ENCODE measurements around the gene PTPRCAP. TPM values are rescaled to one million over a fixed set of nuclear protein-coding genes. Genes with fewer than 3 reads are reported as not detected.

Gene PTPRCAP
- total and polyA plus RNA-seq, 9 of the 15 experiments (the other 6 are each of a cell fraction or from before 2014, with no cell fraction given): 0.22 to 2.0 (median 1.1) TPM; not detected in 4

- TF ChIP-seq E4F1 (CRISPR knock-in tag; IDR thresholded peaks at IDR 0.05; ENCODE audit: borderline replicate concordance) (no peak), PCBP2 (IDR thresholded peaks at IDR 0.05; ENCODE audit: low read depth, low read length, poor library complexity, severe bottlenecking) (no peak), SIRT6 (IDR thresholded peaks at IDR 0.05; ENCODE audit: low read depth, low read length) (no peak), PCBP1 (IDR thresholded peaks at IDR 0.05; ENCODE audit: low read depth, low read length, poor library complexity, severe bottlenecking) (no peak), TFAP4 (CRISPR knock-in tag; IDR thresholded peaks at IDR 0.05; ENCODE audit: borderline replicate concordance) (no peak; the same call in 1 of the 2 replicates), NCOA2 (IDR thresholded peaks at IDR 0.05; ENCODE audit: partially characterized antibody in 2 of 2) (no peak), FOXJ2 (tag; IDR thresholded peaks at IDR 0.05) (no peak), ZC3H8 (IDR thresholded peaks at IDR 0.05) (no peak), ZNF780A (CRISPR knock-in tag; IDR thresholded peaks at IDR 0.05) (no peak), MYNN (IDR thresholded peaks at IDR 0.05) (no peak), MYNN (CRISPR knock-in tag; IDR thresholded peaks at IDR 0.05) (no peak), ZNF609 (CRISPR knock-in tag; IDR thresholded peaks at IDR 0.05; ENCODE audit: borderline replicate concordance) (no peak), FUS (optimal IDR thresholded peaks at IDR 0.05; ENCODE audit: low read depth, low read length) (peak; percentile 39)
- TF ChIP-seq, protein P1, sequence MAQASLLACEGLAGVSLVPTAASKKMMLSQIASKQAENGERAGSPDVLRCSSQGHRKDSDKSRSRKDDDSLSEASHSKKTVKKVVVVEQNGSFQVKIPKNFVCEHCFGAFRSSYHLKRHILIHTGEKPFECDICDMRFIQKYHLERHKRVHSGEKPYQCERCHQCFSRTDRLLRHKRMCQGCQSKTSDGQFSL (CRISPR knock-in tag; IDR thresholded peaks at IDR 0.05): peak; percentile 96
- TF ChIP-seq, protein P1 (tag; IDR thresholded peaks at IDR 0.05): peak in 1 of 2 experiments; percentile 84; a peak in 2 of 4 replicates
- TF ChIP-seq, protein P2, sequence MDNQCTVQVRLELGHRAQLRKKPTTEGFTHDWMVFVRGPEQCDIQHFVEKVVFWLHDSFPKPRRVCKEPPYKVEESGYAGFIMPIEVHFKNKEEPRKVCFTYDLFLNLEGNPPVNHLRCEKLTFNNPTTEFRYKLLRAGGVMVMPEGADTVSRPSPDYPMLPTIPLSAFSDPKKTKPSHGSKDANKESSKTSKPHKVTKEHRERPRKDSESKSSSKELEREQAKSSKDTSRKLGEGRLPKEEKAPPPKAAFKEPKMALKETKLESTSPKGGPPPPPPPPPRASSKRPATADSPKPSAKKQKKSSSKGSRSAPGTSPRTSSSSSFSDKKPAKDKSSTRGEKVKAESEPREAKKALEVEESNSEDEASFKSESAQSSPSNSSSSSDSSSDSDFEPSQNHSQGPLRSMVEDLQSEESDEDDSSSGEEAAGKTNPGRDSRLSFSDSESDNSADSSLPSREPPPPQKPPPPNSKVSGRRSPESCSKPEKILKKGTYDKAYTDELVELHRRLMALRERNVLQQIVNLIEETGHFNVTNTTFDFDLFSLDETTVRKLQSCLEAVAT (IDR thresholded peaks at IDR 0.05): no peak
These were observed 35.8 kb downstream of the PTPRCAP start, which contains the start of gene PPP1CA (continued) for GRCh38 chr11:67401495-67402191.
